Fibroblast of lung (primary cell): ENCODE results near the gene CHST11. TPM values are rescaled to one million over a fixed set of nuclear protein-coding genes. Genes with fewer than 3 reads are reported as not detected.

Experiments
- DNase-seq, 2 donors: peaks; one replicate each; pipeline versions ENCODE4 v3.0.0 to v3.0.0-alpha.2; 2010; ENCODE audit warnings: low read depth in 2 of 2
- H2AFZ ChIP-seq: 2 replicates; pipeline ENCODE4 v1.5.1; 2012; ENCODE audit warnings: low read length, control low read depth, inconsistent platforms
- H3K27ac ChIP-seq: 2 replicates; pipeline ENCODE4 v1.5.1; 2011; ENCODE audit warnings: low read length, control low read depth; ENCODE audit not compliant: insufficient read depth
- H3K27me3 ChIP-seq: 2 replicates; pipeline ENCODE4 v1.5.1; 2011; ENCODE audit warnings: mild to moderate bottlenecking, low read length; ENCODE audit not compliant: control insufficient read depth, insufficient read depth
- H3K36me3 ChIP-seq: 2 replicates; pipeline ENCODE4 v1.5.1; 2011; ENCODE audit warnings: low read length; ENCODE audit not compliant: control insufficient read depth, insufficient read depth
- H3K4me1 ChIP-seq: 2 replicates; pipeline ENCODE4 v1.5.1; 2011; ENCODE audit warnings: low read length; ENCODE audit not compliant: control insufficient read depth, insufficient read depth; ENCODE audit errors: extremely low read depth
- H3K4me2 ChIP-seq: 2 replicates; pipeline ENCODE4 v1.5.1; 2011; ENCODE audit warnings: low read length, control low read depth; ENCODE audit not compliant: insufficient read depth; ENCODE audit errors: extremely low read depth
- H3K4me3 ChIP-seq, 4 experiments: fragments of 200-600 bp in 1 of 4; sonication (generic) in 1 of 4; replicated peaks in 1 of 4; 2 replicates each; pipeline ENCODE4 v1.5.1; 2011 to 2016; ENCODE audit warnings: low read length in 4 of 4, low read depth in 3 of 4, mild to moderate bottlenecking in 3 of 4, control low read depth in 2 of 4, inconsistent platforms in 1 of 4, mixed read lengths in 1 of 4; ENCODE audit not compliant: insufficient read depth in 1 of 4; ENCODE audit errors: control extremely low read depth in 1 of 4
- H3K79me2 ChIP-seq: 2 replicates; pipeline ENCODE4 v1.5.1; 2012; ENCODE audit warnings: mild to moderate bottlenecking, low read length, inconsistent platforms; ENCODE audit not compliant: control insufficient read depth, insufficient read depth
- H3K9ac ChIP-seq: 2 replicates; pipeline ENCODE4 v1.5.1; 2011; ENCODE audit warnings: mild to moderate bottlenecking, low read length, control low read depth; ENCODE audit not compliant: insufficient read depth
- H3K9me3 ChIP-seq: 2 replicates; pipeline ENCODE4 v1.5.1; 2012; ENCODE audit warnings: low read depth, low read length; ENCODE audit not compliant: control insufficient read depth, insufficient read depth
- H4K20me1 ChIP-seq: 2 replicates; pipeline ENCODE4 v1.5.1; 2011; ENCODE audit warnings: low read length; ENCODE audit not compliant: control insufficient read depth, insufficient read depth; ENCODE audit errors: extremely low read depth
- CTCF ChIP-seq, 2 donors: IDR thresholded peaks in 1 of 2; conservative IDR thresholded peaks in 1 of 2; 1 replicate in 1 of 2; 2 replicates in 1 of 2; pipeline ENCODE4 v1.5.1; 2011 to 2012; ENCODE audit warnings: low read length in 2 of 2, control low read depth in 1 of 2, inconsistent platforms in 1 of 2, low read depth in 1 of 2, mild to moderate bottlenecking in 1 of 2
- EZH2 ChIP-seq: IDR thresholded peaks from 2 replicates; pipeline ENCODE4 v1.5.1; 2012; ENCODE audit warnings: low read length, control low read depth, mild to moderate bottlenecking; ENCODE audit errors: missing control alignments
- polyA plus RNA-seq, 2 donors: library from polyadenylated mRNA; depleted of rRNA in 1 of 2; stranded (reverse) in 1 of 2; unstranded in 1 of 2; fragments of >200 nt; gene quantifications; 2 replicates each; pipeline ENCODE4 v1.2.1, GENCODE V29; 2011 to 2012; ENCODE audit warnings: missing spikeins in 1 of 2
- total RNA-seq: library from RNA; depleted of rRNA; stranded (reverse); fragments of >200 nt; gene quantifications from 2 replicates; pipeline ENCODE4 v1.2.1, GENCODE V29; 2014

CHST11 gene
- total and polyA plus RNA-seq, 2 donors (not counting 1 experiment from before 2014, with no cell fraction given) = 3.5 to 9.1 TPM

DNA sequence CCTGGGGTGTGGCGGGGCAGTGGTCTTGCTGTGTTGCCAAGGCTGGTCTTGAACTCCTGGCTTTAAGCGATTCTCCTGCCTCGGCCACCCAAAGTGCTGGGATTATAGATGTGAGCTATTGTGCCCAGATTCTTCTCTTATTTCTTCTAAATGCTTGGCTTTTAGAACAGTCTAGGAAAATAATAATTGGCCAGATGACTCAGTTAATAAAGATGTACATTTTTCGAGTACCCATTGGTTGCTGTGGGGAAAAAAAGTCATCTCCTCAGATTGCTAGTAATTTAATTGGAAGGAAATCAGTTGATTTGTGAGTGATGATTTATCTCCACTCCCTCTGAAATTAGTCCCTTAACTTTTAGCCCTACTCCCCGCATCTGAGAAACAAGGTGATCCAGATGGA, 45.5 kb downstream of the CHST11 start:
- TF ChIP-seq CTCF (conservative IDR thresholded peaks at IDR 0.05 in 1 of 2, IDR thresholded peaks at IDR 0.05 in 1 of 2; ENCODE audit: low read depth in 1 of 2, low read length in 2 of 2) (no peak), EZH2 (no peak)
- Histone ChIP-seq H3K4me3 (no peak overlapping the region), H3K9ac (no peak overlapping the region), H3K4me2 (no peak overlapping the region), H3K9me3 (no peaks in the 10 kb centered on the region), H3K27ac (no peak overlapping the region), H2AFZ (no peak overlapping the region), H3K36me3 (no peaks in the 10 kb centered on the region), H3K79me2 (no peaks in the 10 kb centered on the region), H4K20me1 (no peaks in the 10 kb centered on the region), H3K4me1 (peaks cover 2% of the 10 kb centered on the region), H3K27me3 (no peaks in the 10 kb centered on the region)
- DNase-seq = no peak

GRCh38 chr12:104502638-104503037, 45.9 kb downstream of the CHST11 start:
- Histone ChIP-seq H3K4me1 (peaks cover 2% of the 10 kb centered on the region), H3K4me2 (no peak overlapping the region), H2AFZ (no peak overlapping the region), H3K27ac (no peak overlapping the region), H3K27me3 (no peaks in the 10 kb centered on the region), H3K9ac (no peak overlapping the region), H3K4me3 (no peak overlapping the region), H3K9me3 (no peaks in the 10 kb centered on the region), H4K20me1 (no peaks in the 10 kb centered on the region), H3K36me3 (no peaks in the 10 kb centered on the region), H3K79me2 (no peaks in the 10 kb centered on the region)
- TF ChIP-seq CTCF (conservative IDR thresholded peaks at IDR 0.05 in 1 of 2, IDR thresholded peaks at IDR 0.05 in 1 of 2; ENCODE audit: low read depth in 1 of 2, low read length in 2 of 2) (no peak), EZH2 (no peak)
- no peak for DNase-seq

GRCh38 chr12:104503191-104503590, 46.4 kb downstream of the CHST11 start:
- DNase-seq = no peak
- Histone ChIP-seq H3K36me3 (no peaks in the 10 kb centered on the region), H2AFZ (no peak overlapping the region), H3K4me1 (peaks cover 2% of the 10 kb centered on the region), H3K4me3 (no peak overlapping the region), H3K79me2 (no peaks in the 10 kb centered on the region), H3K9me3 (no peaks in the 10 kb centered on the region), H3K27me3 (no peaks in the 10 kb centered on the region), H4K20me1 (no peaks in the 10 kb centered on the region), H3K4me2 (no peak overlapping the region), H3K27ac (no peak overlapping the region), H3K9ac (no peak overlapping the region)
- TF ChIP-seq CTCF (conservative IDR thresholded peaks at IDR 0.05 in 1 of 2, IDR thresholded peaks at IDR 0.05 in 1 of 2; ENCODE audit: low read depth in 1 of 2, low read length in 2 of 2) (no peak), EZH2 (no peak)
